Neural crest cell (in vitro differentiated cells): Measurements from ENCODE around the gene FTMT. TPM values are rescaled to one million over a fixed set of nuclear protein-coding genes. Genes with fewer than 3 reads are reported as not detected.
A peak's percentile ranks its signal among the peaks of the same experiment; 100 is the strongest.

Experiments used
- DNase-seq: peaks from one replicate; pipeline ENCODE4 v3.0.0; 2021; ENCODE audit warnings: low read depth, mixed read lengths, low spot score
- H3K27ac Mint-ChIP-seq: one replicate; pipeline ENCODE4 v1.8.0; 2021; ENCODE audit warnings: mild to moderate bottlenecking, mixed read lengths; ENCODE audit not compliant: unreplicated experiment
- H3K27me3 Mint-ChIP-seq: 2 replicates; pipeline ENCODE4 v1.8.0; 2021; ENCODE audit warnings: low read depth, mild to moderate bottlenecking, mixed read lengths
- H3K36me3 Mint-ChIP-seq: 2 replicates; pipeline ENCODE4 v1.8.0; 2021; ENCODE audit warnings: low read depth, mild to moderate bottlenecking, mixed read lengths
- H3K4me1 Mint-ChIP-seq: 2 replicates; pipeline ENCODE4 v1.8.0; 2021; ENCODE audit warnings: mixed read lengths
- H3K4me3 Mint-ChIP-seq: one replicate; pipeline ENCODE4 v1.8.0; 2021; ENCODE audit warnings: mild to moderate bottlenecking, mixed read lengths
- H3K9me3 Mint-ChIP-seq: 2 replicates; pipeline ENCODE4 v1.8.0; 2021; ENCODE audit warnings: mixed read lengths
- total RNA-seq: library from RNA; stranded (reverse); gene quantifications from 2 replicates; pipeline ENCODE4 v1.2.1, GENCODE V29; 2021
- TF ChIP-seq, protein P1 (sequence below): fragments of 200-600 bp; sonication (generic); conservative IDR thresholded peaks from 2 replicates; pipeline ENCODE4 v1.5.0; 2021; ENCODE audit warnings: antibody characterized with exemption, mild to moderate bottlenecking

Gene FTMT
- total RNA-seq, 1 donor from 2014 or later: not detected

DNA sequence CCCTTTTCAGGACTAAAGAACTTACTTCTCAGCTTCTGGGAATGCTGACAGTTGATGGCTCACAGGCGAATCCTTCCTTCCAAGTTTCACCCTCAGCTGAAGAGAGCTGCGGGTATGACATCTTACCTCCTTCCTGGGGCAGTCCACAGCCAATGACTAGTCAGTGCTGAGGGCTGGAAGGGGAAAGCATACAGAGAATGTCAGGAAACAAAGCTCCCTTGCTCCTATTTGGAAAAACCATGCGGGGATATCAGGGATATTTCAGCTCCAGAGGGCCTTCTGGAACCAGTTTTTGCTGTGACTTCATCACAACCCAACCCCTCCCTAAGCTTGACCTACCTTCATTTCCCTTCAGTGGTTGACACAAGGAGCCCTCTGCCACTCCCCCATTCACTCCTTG, 15.7 kb downstream of the FTMT start:
- no peaks in the 10 kb centered on the region for H3K9me3 Mint-ChIP-seq
- no peaks in the 10 kb centered on the region for H3K4me1 Mint-ChIP-seq
- peaks cover 4% of the 10 kb centered on the region for H3K27me3 Mint-ChIP-seq
- H3K27ac Mint-ChIP-seq: no peak overlapping the region
- no peaks in the 10 kb centered on the region for H3K36me3 Mint-ChIP-seq
- TF ChIP-seq, protein P1, sequence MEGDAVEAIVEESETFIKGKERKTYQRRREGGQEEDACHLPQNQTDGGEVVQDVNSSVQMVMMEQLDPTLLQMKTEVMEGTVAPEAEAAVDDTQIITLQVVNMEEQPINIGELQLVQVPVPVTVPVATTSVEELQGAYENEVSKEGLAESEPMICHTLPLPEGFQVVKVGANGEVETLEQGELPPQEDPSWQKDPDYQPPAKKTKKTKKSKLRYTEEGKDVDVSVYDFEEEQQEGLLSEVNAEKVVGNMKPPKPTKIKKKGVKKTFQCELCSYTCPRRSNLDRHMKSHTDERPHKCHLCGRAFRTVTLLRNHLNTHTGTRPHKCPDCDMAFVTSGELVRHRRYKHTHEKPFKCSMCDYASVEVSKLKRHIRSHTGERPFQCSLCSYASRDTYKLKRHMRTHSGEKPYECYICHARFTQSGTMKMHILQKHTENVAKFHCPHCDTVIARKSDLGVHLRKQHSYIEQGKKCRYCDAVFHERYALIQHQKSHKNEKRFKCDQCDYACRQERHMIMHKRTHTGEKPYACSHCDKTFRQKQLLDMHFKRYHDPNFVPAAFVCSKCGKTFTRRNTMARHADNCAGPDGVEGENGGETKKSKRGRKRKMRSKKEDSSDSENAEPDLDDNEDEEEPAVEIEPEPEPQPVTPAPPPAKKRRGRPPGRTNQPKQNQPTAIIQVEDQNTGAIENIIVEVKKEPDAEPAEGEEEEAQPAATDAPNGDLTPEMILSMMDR: no peak
- DNase-seq: no peak
- H3K4me3 Mint-ChIP-seq: no peak overlapping the region

DNA sequence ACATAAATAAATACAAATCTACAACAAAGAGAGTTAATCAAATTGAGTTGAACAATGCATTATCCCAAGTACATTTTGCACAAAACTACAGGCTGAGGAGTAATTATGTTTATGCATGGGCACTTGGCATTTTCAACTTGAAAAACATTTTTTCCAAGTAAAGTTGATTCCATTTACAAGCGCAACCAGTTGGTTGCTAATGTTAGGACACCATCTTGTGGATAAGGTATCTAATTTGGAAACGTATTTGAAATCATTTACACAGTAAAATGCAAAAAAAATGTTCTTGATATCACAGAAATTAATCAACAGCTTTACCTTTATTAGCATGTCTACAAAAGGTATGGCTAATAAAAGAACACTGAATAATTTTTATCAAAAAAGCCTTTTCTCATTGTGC, 18.8 kb downstream of the FTMT start:
- TF ChIP-seq, protein P1: peak; percentile 60
- H3K27ac Mint-ChIP-seq: no peak overlapping the region
- no peak overlapping the region for H3K4me3 Mint-ChIP-seq
- H3K27me3 Mint-ChIP-seq: peaks cover 6% of the 10 kb centered on the region
- H3K9me3 Mint-ChIP-seq: no peaks in the 10 kb centered on the region
- no peak for DNase-seq
- H3K4me1 Mint-ChIP-seq: no peaks in the 10 kb centered on the region
- H3K36me3 Mint-ChIP-seq: no peaks in the 10 kb centered on the region

DNA sequence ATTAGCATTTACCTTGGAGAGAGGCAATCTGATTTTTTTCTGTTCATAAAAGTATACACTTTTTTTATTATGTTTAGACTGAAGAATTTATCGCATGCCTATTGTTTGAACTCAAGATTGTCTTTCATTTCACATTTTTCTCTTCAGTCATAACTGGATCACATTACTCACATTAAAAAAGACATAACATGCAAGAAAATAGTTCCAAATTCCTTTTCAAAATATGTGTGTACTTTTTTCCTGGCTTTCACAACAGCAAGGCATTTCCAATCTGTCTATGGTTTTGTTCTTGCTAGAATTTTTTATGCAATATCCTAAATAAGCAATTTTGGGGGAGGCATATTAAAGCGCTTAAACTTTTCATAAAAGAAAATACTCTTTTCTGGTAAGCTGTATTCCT, 21.2 kb downstream of the FTMT start:
- TF ChIP-seq, protein P1: no peak
- Mint-ChIP-seq H3K9me3 (no peaks in the 10 kb centered on the region), H3K4me1 (no peaks in the 10 kb centered on the region), H3K4me3 (no peak overlapping the region), H3K27ac (no peak overlapping the region), H3K36me3 (no peaks in the 10 kb centered on the region), H3K27me3 (peaks cover 6% of the 10 kb centered on the region)
- no peak for DNase-seq

DNA sequence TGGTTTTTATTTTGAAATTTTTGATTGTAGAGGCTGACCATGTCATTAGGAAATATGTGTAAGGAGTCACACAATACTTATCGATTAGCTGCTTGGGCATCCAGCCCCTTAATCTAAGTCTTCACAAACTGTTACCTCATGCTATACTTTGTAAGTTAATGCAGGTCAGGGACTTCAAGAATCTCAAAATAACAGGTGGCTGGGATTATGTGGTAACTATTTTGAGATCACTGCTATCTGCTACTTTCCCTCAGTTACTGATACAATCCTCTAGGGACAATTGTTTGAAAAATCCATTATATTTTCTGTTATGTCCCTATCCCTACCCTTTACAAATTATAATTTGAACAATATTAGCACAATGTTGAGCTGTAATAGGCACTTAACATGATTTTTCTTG, 21.7 kb downstream of the FTMT start:
- Mint-ChIP-seq H3K4me3 (no peak overlapping the region), H3K36me3 (no peaks in the 10 kb centered on the region), H3K4me1 (no peaks in the 10 kb centered on the region), H3K9me3 (no peaks in the 10 kb centered on the region), H3K27ac (no peak overlapping the region), H3K27me3 (peaks cover 6% of the 10 kb centered on the region)
- DNase-seq: no peak
- TF ChIP-seq, protein P1: no peak

DNA sequence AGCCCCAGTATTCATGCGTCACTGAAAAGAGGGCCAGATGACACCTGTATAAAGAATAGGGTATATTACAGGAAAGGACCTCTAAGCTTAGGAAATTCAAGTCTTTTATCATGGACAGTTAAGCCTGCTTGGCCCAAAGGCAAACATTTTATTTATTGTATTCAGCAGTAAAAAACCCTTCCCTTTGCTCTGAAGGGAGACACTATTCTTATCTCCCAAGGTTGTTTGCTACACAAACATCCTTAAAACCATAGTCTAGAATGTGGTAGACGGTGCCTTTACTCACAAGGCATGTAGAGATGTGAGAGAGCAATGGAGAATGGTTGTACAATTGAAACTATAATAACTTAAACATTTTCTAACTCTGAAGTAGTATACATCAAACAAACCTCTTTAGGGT, 33.9 kb downstream of the FTMT start:
- Mint-ChIP-seq H3K36me3 (no peaks in the 10 kb centered on the region), H3K9me3 (peaks cover 4% of the 10 kb centered on the region), H3K27me3 (peaks cover 2% of the 10 kb centered on the region), H3K4me1 (no peaks in the 10 kb centered on the region), H3K4me3 (no peak overlapping the region), H3K27ac (no peak overlapping the region)
- DNase-seq: no peak
- TF ChIP-seq, protein P1: no peak

DNA sequence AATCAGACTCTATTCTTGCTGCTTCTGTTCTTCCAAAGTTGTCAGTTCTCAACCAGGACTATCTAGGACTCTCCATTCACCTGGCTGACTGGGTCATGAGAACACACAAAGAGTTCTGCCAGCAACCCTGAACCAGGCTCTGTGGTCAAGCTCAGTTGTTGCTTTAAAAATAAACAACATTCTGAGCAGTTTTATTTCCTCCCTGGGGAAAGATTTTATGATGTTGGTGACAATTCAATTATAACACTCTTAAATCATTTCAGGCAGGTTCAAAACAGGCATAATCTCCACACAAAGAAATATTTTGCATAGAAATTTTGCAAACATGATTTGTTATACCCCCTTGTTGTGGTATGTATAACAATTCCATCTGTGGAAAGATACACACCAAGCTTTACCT, 36.0 kb downstream of the FTMT start:
- Mint-ChIP-seq H3K9me3 (peaks cover 4% of the 10 kb centered on the region), H3K27ac (no peak overlapping the region), H3K4me1 (no peaks in the 10 kb centered on the region), H3K36me3 (no peaks in the 10 kb centered on the region), H3K4me3 (no peak overlapping the region), H3K27me3 (peaks cover 4% of the 10 kb centered on the region)
- no peak for DNase-seq
- TF ChIP-seq, protein P1: no peak
